ENCODE measurements around the gene VPS8. TPM values are rescaled to one million over a fixed set of nuclear protein-coding genes. Genes with fewer than 3 reads are reported as not detected.
A peak's percentile ranks its signal among the peaks of the same experiment; 100 is the strongest.
"Not testable (repeated sequence)": the region's sequence is repeated elsewhere in the genome, so short reads cannot be mapped to it uniquely, and the experiment has no call there.

Gene VPS8
- total RNA-seq, 1 experiment from 2014 or later, result 33.8 TPM

DNA sequence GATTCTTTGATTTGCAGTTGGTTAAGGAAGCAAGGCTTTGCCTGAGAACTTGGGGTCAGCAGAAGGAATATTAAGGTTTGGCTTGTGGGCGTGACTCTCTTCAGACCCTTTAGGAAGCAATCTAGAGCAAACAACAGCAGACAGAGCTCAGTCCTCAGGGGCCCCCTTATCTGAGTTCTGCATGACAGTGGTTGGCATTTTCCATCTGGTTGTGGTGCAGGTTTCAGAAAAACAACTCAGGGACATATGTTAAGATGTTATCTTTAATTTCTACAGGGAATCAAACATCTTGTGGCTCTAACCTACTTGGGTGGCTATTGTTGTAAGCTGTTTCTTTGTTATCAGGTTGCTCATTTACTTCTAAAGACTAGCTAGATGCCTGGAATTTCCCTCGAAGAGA is 141.4 kb downstream of the VPS8 start:
- no peaks in the 10 kb centered on the region for H3K27me3 Mint-ChIP-seq (ENCODE audit: insufficient read depth, unreplicated experiment)
- no peaks in the 10 kb centered on the region for H3K4me1 Mint-ChIP-seq (ENCODE audit: insufficient read depth, unreplicated experiment)
- BruUV-seq (replicated peaks), result no TSS peak
- ChIA-PET POLR2A (interaction anchor here (0.8 to 0.9 kb wide), 2 partner anchors 8 to 234 kb away, joined by 3 read pairs; no protein-coding TSS in a partner anchor), CTCF (interaction anchor here (0.6 kb wide), 2 partner anchors 12 to 30 kb away, joined by 4 read pairs; no protein-coding TSS in a partner anchor)
- TF ChIP-seq, protein P1, sequence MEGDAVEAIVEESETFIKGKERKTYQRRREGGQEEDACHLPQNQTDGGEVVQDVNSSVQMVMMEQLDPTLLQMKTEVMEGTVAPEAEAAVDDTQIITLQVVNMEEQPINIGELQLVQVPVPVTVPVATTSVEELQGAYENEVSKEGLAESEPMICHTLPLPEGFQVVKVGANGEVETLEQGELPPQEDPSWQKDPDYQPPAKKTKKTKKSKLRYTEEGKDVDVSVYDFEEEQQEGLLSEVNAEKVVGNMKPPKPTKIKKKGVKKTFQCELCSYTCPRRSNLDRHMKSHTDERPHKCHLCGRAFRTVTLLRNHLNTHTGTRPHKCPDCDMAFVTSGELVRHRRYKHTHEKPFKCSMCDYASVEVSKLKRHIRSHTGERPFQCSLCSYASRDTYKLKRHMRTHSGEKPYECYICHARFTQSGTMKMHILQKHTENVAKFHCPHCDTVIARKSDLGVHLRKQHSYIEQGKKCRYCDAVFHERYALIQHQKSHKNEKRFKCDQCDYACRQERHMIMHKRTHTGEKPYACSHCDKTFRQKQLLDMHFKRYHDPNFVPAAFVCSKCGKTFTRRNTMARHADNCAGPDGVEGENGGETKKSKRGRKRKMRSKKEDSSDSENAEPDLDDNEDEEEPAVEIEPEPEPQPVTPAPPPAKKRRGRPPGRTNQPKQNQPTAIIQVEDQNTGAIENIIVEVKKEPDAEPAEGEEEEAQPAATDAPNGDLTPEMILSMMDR (IDR thresholded peaks at IDR 0.05; ENCODE audit: unreplicated experiment), result no peak
- intact Hi-C loops (cut with micrococcal nuclease), result no loop called here
- no peak for DNase-seq (ENCODE audit: unreplicated experiment)
- peaks cover 32% of the 10 kb centered on the region for H3K36me3 Mint-ChIP-seq (ENCODE audit: insufficient read depth, unreplicated experiment)
- no peak overlapping the region for H3K4me3 Mint-ChIP-seq (ENCODE audit: unreplicated experiment)
- no peaks in the 10 kb centered on the region for H3K9me3 Mint-ChIP-seq (ENCODE audit: unreplicated experiment)
- H3K27ac Mint-ChIP-seq (ENCODE audit: low read depth, unreplicated experiment), result peak overlapping the region; percentile 50

- TF ChIP-seq, protein P1 (IDR thresholded peaks at IDR 0.05; ENCODE audit: unreplicated experiment), result no peak
- Mint-ChIP-seq H3K27me3 (ENCODE audit: insufficient read depth, unreplicated experiment) (no peaks in the 10 kb centered on the region), H3K4me3 (ENCODE audit: unreplicated experiment) (no peak overlapping the region), H3K9me3 (ENCODE audit: unreplicated experiment) (no peaks in the 10 kb centered on the region), H3K4me1 (ENCODE audit: insufficient read depth, unreplicated experiment) (no peaks in the 10 kb centered on the region), H3K27ac (ENCODE audit: low read depth, unreplicated experiment) (no peak overlapping the region), H3K36me3 (ENCODE audit: insufficient read depth, unreplicated experiment) (peaks cover 32% of the 10 kb centered on the region)
- CTCF ChIA-PET, result interaction anchor here (0.6 kb wide), 1 partner anchor 30 kb away, joined by 4 read pairs; no protein-coding TSS in a partner anchor
- BruUV-seq (replicated peaks), result no TSS peak
- intact Hi-C loops (cut with micrococcal nuclease), result no loop called here
- POLR2A ChIA-PET, result interaction anchor here (0.9 kb wide), 1 partner anchor 233 kb away, joined by 3 read pairs; no protein-coding TSS in a partner anchor
- DNase-seq (ENCODE audit: unreplicated experiment), result no peak
Observed at GRCh38 chr3:184954251-184954650, 142.3 kb downstream of the VPS8 start.

DNA sequence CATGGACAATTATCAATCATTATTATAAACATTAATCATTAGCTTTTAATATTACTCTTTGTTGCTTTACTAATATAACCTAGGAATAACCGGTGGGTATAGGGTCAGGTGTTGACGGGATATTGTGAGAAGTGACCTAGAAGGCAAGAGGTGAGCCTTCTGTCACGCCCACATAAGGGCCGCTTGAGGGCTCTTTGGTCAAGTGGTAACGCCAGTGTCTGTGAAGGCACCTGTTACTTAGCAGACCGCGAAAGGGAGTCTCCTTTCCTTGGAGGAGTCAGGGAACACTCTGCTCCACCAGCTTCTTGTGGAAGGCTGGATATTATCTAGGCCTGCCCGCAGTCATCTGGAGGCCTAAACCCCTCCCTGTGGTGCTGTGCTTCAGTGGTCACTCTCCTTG is 142.9 kb downstream of the VPS8 start:
- H3K27me3 Mint-ChIP-seq (ENCODE audit: insufficient read depth, unreplicated experiment); POLR2A ChIA-PET; H3K9me3 Mint-ChIP-seq (ENCODE audit: unreplicated experiment); DNase-seq (ENCODE audit: unreplicated experiment); BruUV-seq (replicated peaks); CTCF ChIA-PET; intact Hi-C loops (cut with micrococcal nuclease); H3K4me1 Mint-ChIP-seq (ENCODE audit: insufficient read depth, unreplicated experiment); H3K4me3 Mint-ChIP-seq (ENCODE audit: unreplicated experiment); H3K27ac Mint-ChIP-seq (ENCODE audit: low read depth, unreplicated experiment): not testable (repeated sequence)
- H3K36me3 Mint-ChIP-seq (ENCODE audit: insufficient read depth, unreplicated experiment), result peaks cover 26% of the 10 kb centered on the region

GRCh38 chr3:184965639-184966430 is 153.9 kb downstream of the VPS8 start:
- ChIA-PET POLR2A (interaction anchor here (0.6 to 0.9 kb wide), 2 partner anchors 40 to 206 kb away, joined by 3 read pairs; no protein-coding TSS in a partner anchor), CTCF (interaction anchor here (0.7 to 1.2 kb wide), 2 partner anchors 25 to 29 kb away, joined by 3 to 4 read pairs; no protein-coding TSS in a partner anchor)
- TF ChIP-seq, protein P1 (IDR thresholded peaks at IDR 0.05; ENCODE audit: unreplicated experiment), result no peak
- no TSS peak for BruUV-seq (replicated peaks)
- H3K27me3 Mint-ChIP-seq (ENCODE audit: insufficient read depth, unreplicated experiment), result no peaks in the 10 kb centered on the region
- no peak for DNase-seq (ENCODE audit: unreplicated experiment)
- H3K9me3 Mint-ChIP-seq (ENCODE audit: unreplicated experiment), result no peaks in the 10 kb centered on the region
- H3K36me3 Mint-ChIP-seq (ENCODE audit: insufficient read depth, unreplicated experiment), result peaks cover 49% of the 10 kb centered on the region
- H3K4me3 Mint-ChIP-seq (ENCODE audit: unreplicated experiment), result no peak overlapping the region
- no peaks in the 10 kb centered on the region for H3K4me1 Mint-ChIP-seq (ENCODE audit: insufficient read depth, unreplicated experiment)
- no peak overlapping the region for H3K27ac Mint-ChIP-seq (ENCODE audit: low read depth, unreplicated experiment)
- intact Hi-C loops (cut with micrococcal nuclease), result no loop called here
